ENCODE results near the gene PMIS2. TPM values are rescaled to one million over a fixed set of nuclear protein-coding genes. Genes with fewer than 3 reads are reported as not detected.

PMIS2 gene
- not detected for polyA plus RNA-seq (ENCODE audit: insufficient read length in 4 of 4)

DNA sequence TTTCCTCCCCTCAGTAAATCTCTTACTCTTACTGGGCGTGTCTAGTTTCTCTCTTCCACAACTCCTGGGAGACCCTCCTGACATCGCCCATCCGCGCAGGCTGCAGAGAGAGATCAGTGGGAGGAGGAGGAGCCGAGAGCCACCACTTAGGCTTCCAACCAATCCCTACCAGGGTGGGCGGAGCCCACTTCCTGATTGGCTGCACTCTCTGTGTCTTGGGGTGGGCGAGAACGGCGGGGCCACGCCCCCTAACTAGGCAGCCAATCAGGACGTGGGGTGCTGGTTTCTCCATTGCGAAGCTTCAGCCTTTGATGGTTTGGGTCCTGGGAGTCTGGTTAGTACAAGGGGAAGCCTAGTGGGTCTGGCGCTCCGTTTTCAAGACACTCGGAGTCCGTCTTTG, at the start of gene PMIS2:
TSS of gene PMIS2 (plus strand) at position 326 of the 400 bp plus-strand sequence. CDS start 87 bp downstream, outside the sequence.
- no peak for DNase-seq (ENCODE audit: low read depth in 4 of 4, low spot score in 3 of 4)

DNA sequence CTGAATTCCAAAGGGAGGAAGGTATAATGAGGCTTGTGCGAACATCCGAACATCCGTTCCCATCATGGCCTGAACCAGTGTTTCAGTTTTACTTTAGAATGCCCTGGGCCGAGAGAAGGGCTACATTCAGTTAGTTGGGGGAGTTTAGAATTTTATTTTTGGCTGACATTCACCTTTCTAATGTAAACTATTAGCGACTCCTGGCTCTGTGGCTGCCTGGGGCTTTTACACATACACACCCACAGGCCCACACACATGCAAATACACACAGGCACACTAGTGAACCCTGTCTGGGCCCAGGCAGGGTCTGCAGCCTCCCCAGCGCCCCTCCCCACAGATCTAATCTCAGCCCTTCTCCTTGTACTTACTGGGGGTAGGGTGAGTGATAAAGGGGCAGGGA, 46.7 kb upstream of the PMIS2 start:
- no peak for DNase-seq (ENCODE audit: low read depth in 4 of 4, low spot score in 3 of 4)

DNA sequence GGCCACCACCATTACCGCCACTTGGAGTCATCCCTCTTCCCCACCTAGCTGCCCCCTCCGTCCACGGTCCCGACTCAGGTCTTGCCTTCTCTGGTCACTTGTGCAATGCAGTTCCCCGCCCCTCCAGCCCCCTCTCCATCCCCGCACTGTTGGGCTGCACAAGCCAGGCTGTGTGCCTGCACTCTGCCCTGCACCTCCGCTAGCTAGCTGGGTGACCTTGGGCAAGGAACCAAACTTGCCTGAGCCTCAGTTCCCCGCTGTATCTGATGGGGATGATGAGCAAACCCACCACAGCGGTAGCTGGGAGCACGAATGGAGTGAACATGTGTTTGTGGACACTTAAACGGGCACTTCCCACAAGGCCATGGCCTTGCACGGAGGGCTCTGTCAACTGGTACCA, 46.1 kb upstream of the PMIS2 start:
- DNase-seq (ENCODE audit: low read depth in 4 of 4, low spot score in 3 of 4), result no peak

DNA sequence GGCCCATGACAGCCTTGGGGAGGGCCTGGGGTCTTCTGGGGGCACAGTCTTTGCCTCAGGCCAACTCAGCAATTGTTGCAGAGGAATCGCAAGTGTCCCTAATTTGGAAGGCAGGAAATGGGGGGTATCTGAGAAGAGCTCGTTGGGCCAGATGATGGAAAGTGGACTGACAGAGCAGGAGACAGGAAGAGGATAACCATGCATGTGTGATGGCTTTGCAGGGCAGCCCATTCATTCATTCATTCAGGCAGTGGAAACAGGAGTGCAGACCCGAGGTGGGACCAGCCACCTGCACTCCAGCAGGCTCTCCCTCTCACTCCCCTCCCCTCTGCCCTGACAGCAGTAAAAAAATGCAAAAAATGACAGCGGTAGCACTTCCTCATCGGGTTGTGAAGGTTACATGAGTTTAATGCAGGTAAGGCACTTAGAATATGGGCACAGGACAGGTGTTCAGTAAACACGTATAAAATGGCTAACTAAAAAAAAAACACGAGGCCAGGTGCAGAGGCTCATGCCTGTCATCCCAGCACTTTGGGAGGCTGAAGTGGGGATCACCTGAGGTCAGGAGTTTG, 45.5 kb upstream of the PMIS2 start:
- no peak for DNase-seq (ENCODE audit: low read depth in 4 of 4, low spot score in 3 of 4)

DNA sequence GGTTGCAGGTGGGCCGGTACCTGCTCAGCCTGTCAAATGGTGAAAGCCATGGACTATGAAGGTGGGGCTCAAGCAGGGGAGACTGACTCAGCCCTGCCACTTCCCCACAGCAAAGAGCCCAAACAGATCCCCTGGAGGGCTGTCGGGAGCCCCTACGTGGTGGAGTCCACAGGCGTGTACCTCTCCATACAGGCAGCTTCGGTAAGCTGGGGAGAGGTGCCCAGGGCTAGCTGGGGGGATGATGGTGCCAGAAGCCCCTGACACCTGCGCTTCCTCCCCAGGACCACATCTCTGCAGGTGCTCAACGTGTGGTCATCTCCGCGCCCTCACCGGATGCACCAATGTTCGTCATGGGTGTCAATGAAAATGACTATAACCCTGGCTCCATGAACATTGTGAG, 43.8 kb upstream of the PMIS2 start:
- DNase-seq (ENCODE audit: low read depth in 4 of 4, low spot score in 3 of 4), result no peak

DNA sequence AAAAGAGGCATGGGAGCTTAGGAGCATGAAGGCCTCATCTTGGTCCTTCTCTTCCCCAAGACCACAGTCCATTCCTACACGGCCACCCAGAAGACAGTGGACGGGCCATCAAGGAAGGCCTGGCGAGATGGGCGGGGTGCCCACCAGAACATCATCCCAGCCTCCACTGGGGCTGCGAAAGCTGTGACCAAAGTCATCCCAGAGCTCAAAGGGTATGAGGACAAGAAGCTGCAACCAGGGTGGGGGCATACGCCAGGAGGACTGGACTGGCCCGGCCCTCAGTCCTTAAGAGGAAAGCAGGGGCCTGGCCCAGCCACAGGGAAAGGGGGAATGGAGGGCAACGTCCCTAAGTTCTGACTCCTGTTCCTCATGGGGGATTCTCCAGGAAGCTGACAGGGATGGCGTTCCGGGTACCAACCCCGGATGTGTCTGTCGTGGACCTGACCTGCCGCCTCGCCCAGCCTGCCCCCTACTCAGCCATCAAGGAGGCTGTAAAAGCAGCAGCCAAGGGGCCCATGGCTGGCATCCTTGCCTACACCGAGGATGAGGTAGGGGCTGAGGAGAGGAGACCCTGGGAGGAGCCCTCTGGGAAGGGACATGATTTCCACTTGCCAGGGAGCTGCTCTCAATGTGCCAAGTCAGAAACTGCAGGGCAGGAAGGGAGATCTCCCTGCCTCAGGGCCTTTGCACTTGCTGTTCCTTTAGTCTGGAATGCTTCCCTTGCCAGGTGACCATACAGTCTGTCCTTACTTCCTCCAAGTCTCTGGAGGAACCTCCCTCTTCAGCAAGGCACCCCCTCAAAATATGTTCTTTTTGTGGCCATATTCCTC, 42.5 kb upstream of the PMIS2 start:
- no peak for DNase-seq (ENCODE audit: low read depth in 4 of 4, low spot score in 3 of 4)

DNA sequence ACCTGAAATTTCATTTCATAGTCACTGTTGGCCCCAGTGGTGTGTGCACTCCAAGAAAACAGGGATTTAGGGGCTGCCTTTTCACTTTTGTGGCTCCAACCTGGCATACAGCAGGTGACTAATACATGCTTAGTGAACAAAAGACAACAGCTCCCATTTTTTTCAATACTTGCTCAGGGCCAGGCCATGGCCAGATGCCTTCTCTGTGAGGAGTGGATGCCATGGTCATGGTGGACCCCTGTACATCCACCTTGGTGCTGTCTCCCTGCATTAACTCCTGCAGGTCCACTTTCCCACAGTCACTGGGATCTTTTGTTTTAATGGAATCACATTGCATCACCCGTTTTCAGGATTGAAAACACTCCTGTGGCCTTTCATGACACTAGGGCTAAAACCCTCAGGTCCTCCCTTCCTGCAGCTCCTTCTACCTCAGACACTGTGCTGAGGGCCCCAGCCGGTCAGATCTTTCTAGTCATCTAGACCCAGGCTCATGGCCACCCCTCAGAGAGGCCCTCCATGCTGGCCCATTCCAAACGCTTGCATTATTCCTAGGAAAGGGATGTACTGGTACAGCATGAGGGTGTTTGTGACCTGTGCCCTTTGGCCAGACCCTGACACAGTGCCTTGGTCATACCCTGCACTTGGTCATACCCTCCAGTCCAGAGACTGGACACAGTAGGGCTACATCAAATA, 41.7 kb upstream of the PMIS2 start:
- no peak for DNase-seq (ENCODE audit: low read depth in 4 of 4, low spot score in 3 of 4)

DNA sequence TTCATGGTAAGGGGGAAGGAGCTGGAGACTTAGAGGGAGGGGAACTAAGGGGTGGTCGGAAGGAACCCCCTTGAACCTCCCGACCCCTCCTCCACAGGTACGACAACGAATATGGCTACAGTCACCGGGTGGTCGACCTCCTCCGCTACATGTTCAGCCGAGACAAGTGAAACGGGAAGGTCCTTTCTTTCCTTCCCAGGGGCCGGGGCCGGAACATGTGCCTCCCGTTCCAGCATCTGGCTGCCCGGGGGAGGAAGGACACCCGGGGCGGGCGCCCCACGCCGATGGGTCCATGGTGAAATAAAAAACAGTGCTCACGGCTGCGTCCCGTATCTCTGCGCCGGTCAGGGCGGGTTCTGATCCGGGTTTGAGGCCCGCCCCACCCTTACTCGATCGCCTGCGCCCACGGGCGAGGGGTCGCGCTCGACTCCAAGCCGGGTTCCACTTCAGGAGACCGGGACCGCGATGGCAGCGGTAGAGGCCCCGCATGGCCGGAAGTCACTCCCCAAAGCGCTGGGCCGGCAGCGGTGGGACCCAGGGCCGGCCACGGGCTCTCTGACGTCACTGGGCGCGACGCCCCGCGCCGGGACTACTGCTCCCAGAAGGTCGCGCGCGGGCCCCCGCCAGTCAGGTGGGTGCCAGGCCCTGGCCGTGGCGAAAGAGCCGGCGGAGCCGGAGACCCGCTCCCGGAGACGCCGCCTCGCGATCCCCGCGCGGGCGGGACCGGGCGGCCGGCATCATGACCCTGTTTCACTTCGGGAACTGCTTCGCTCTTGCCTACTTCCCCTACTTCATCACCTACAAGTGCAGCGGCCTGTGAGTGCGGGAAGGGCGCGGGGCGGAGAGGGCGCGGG, 40.7 kb upstream of the PMIS2 start, which contains the start of gene TMEM147:
TSS of gene TMEM147 (plus strand) at position 626 of the 854 bp plus-strand sequence. CDS start at position 740, 114 bp downstream.
- peak; percentile 76 to 84 (median 81) for DNase-seq (ENCODE audit: low read depth in 4 of 4, low spot score in 3 of 4)

DNA sequence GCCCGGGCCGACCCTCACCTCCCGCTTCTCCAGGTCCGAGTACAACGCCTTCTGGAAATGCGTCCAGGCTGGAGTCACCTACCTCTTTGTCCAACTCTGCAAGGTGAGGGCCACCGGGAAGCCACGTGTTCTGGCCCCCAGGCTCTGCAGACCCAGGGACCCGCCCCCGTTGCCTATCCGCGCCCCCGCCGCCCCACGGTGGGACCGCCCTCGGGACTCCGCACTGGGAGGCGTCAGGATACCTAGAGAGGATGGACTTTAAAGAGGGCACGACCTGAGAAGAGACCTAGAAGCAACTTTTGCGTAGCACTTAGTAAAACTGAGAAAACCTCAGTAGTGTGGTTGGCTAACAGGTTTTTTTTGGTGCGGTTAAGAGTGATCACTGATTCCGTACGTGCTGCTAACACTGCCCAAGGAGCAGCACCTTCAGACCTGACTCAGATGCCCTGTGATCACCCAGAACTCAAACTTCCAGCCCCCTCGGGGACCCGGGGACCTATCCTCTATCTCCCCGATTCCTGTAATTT, 40.1 kb upstream of the PMIS2 start:
- no peak for DNase-seq (ENCODE audit: low read depth in 4 of 4, low spot score in 3 of 4)

DNA sequence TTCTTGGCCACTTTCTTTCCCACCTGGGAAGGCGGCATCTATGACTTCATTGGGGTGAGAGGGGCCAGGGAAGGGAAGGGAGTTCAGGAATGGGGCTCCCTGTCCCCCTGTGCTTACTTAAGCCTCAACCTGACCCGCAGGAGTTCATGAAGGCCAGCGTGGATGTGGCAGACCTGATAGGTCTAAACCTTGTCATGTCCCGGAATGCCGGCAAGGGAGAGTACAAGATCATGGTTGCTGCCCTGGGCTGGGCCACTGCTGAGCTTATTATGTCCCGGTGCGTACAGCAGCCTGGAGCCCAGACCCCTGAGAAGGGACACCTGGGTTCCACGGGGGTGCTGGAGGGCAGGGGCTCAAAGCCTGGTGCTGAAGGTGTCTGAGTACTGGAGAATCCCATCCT, 39.4 kb upstream of the PMIS2 start:
- no peak for DNase-seq (ENCODE audit: low read depth in 4 of 4, low spot score in 3 of 4)

DNA sequence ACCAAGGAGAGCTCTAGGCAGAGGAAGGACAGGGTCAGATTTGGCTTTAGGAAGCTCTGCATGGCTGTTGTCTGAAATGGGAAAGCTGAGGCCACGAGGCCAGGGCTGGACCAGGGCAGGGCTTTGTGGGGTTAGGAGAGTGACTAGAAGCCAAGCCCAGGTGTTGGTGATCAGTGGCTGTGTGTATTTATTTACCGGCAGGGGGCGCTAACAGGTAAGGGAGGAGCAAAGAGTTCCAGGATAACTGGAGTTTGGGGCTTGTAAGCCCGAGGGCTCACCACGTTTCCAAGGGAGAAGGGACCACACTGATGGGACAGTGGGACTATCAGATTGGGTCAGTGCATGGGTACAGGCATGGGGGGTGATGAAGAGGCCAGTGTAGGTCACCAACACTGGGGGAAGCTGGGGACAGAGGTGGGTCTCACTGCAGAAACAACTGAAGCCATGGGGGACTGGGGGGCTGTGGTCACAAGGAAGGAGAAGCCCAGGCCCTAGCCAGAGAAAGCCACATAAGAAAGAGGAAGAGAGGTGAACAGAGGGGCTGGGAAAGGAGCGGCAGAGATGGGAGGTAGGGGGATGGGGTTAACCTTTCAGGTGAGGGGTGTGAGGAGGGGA, 36.7 kb upstream of the PMIS2 start:
- DNase-seq (ENCODE audit: low read depth in 4 of 4, low spot score in 3 of 4), result peak in 2 of 4 donors; percentile 35 to 50

DNA sequence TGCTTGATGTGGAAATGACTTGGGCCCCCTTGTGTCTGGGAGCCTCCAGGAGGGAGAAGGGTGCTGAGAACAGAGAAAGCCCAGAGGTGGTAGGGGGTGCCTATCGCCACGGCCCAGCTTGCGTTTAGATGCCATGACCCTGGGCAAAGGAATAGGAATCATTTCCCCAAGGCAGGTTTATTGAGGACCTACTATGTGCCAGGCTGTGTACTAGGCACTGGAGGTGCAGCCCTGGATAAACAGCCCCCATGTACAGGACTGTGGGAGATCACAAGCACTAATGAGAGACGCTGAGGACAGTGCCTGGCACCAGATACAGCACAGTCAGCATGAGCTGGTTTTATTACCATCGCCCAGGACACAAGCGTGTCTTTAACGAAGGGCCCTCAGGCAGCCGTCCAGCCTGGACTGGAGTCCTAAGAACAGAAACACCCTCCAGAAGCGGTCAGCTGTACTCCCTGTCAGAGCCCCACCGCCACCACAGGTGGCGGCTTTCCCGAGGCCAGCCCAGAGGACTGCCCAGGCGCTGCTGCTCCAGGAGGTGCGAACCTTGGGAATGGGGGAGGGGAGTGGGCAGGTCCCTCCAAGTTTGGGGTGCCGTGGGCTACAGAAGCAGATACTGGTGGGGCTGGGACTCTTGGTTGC, 36.0 kb upstream of the PMIS2 start:
- DNase-seq (ENCODE audit: low read depth in 4 of 4, low spot score in 3 of 4), result no peak

DNA sequence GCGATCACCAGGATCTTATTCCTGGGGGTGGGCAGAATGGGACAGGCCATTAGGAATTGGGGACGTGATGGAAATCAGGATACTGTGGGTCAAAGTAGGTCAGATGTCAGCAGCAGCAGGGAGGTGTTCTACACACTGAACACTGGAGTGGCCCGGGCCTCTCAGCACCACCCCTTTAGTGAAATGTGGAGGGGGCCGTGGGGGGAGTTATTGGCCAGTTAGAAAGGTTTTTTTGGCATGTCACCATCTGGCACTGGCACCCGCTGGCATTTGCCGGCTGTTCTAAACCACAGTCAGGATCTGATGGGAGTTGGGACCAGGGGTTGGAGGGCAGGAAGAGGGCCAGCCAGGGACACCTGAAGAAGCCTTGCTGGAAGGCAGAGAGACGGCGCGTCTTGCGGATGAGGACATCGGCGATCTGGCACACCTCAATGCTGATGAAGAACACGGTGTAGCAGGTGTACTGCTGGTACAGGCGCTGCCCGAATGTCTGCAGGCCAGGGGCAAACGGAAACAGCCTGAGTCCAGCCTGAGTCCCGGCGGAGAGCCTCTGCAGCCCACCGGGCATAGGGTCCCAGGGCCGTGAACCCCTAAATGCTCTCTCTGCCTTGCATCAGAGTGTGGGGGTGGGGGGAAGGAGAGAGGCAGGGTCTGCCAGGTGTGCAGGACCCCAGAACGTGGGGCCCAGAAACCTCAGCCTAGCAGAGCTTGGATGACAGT, 34.7 kb upstream of the PMIS2 start:
- no peak for DNase-seq (ENCODE audit: low read depth in 4 of 4, low spot score in 3 of 4)

DNA sequence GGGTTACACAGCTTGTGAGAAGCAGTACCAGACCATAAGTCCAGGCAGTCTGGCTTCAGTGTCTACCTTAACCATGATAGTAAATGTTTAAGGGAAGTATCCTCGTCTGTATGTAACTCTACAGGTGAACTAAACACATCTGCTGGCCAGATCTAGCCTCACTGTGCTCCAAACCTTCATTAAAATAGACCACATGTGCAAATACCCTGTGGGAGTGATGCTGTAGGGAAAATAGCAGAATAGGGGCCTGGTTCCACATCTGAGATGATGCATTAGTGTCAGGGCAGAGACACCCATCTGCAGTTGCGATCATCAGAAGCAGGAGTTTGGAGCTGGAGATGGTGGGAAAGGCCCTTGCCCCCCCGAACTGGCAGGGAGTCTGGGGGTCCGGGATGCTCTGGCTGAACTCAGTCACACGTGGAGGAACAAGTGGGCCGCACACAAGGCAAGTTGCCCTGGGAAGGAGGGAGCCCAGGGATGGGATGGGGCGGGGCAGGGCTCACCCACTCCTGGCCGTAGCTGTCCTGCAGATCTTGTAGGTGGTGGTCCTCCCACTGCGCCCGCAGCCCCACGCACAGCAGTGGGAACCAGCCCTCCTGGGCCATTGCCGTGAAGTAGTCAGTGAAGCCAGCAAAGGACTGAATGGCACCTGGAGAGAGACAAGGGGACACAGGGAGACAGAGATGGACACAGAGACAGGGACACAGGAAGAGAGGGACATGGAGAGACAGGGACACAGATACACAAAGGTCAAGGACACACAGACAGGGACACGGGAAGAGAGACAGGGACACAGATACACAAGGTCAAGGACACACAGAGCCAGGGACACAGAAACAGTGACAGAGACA, 33.2 kb upstream of the PMIS2 start:
- DNase-seq (ENCODE audit: low read depth in 4 of 4, low spot score in 3 of 4), result no peak

DNA sequence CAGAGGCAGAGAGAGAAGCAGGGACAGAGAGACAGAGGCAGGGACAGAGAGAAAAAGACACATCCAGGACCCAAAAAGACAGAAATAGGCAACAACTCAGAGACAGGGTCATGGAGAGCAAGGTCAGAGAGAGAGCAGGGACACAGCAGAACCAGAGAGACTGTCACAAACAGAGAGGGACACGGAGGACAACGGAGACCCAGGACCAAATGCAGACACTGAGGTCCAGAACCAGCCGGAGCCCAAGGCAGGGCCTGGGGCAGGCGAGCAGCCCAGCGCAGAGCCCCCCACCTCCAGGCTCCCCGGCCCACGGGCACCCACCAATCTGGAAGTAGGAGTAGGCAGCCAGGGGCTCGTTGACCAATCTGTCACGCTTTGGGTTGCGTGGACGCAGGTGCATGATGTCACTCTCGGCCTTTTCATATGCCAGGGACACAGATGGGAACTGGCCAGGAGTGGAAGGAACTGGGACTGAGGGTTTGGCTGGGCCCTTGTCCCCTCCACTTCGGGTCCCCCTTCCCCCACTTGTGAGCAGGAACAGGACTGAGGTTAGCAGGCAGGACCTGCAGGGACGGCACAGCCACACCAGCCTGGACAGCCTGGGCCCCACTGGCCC, 32.5 kb upstream of the PMIS2 start:
- DNase-seq (ENCODE audit: low read depth in 4 of 4, low spot score in 3 of 4), result no peak

DNA sequence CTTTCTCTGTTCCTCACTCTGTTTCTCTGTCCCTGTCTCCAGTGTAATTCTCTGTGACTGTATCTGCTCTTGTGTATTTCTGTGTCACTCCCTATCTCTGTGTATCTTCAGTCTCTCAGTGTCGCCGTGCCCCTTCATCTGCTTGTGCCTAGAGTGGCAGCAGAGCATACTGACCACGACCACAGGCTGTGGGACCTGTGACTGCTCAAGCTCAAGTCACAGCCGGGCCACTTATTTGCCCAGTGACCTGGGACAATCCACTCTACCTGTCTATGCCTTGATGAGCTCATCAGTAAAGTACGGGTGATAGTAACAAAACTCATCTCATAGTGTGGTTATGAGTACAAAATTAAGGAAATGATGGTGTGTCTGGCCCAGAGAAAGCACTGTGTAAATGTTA, 31.9 kb upstream of the PMIS2 start:
- DNase-seq (ENCODE audit: low read depth in 4 of 4, low spot score in 3 of 4), result no peak

DNA sequence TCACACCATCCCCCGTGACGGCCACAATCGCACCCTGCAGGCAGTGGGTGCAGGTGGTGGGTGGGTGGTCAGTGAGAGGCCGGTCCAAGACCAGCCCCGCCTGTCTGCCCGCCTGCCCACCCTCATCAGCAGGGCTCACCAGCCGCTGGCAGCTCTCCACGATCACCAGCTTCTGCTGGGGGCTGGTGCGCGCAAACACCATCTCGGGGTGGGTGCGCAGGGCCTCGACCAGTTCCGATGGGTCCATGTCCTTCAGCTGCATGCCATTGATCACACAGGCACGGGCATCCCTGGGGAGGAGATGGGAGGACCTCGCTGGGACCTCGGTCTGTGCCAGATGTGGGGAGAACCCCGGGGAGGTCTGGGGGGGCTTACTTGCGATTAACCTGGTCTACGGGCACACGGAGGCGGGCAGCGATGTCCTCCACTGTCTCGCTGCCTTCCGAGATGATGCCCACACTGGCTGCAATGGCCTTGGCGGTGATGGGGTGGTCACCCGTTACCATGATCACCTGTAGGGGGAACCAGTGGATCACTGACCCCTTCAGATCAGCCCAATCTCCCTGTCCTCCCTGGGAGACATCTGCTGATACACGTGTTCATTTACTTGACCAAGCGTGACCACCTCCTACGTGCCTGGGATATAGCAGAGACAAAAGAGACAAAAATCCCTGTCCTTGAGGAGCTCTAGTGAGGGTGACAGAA, 30.5 kb upstream of the PMIS2 start:
- DNase-seq (ENCODE audit: low read depth in 4 of 4, low spot score in 3 of 4), result no peak

Measured in right renal pelvis (tissue), 4 donors.